Chondrocyte (in vitro differentiated cells): ENCODE data around the gene RNU6-1. TPM values are rescaled to one million over a fixed set of nuclear protein-coding genes. Genes with fewer than 3 reads are reported as not detected.
A peak's percentile ranks its signal among the peaks of the same experiment; 100 is the strongest.

ENCODE experiments used
- DNase-seq: peaks from one replicate; pipeline ENCODE4 v3.0.0; 2021; ENCODE audit warnings: mixed read lengths, low spot score
- H3K27ac Mint-ChIP-seq: one replicate; pipeline ENCODE4 v1.8.0; 2021; ENCODE audit warnings: mild to moderate bottlenecking, moderate library complexity, mixed read lengths; ENCODE audit not compliant: unreplicated experiment
- H3K27me3 Mint-ChIP-seq: 2 replicates; pipeline ENCODE4 v1.8.0; 2021; ENCODE audit warnings: low read depth, mixed read lengths
- H3K36me3 Mint-ChIP-seq: 2 replicates; pipeline ENCODE4 v1.8.0; 2021; ENCODE audit warnings: low read depth, mixed read lengths
- H3K4me1 Mint-ChIP-seq: 2 replicates; pipeline ENCODE4 v1.8.0; 2021; ENCODE audit warnings: low read depth, mild to moderate bottlenecking, mixed read lengths
- H3K4me3 Mint-ChIP-seq: one replicate; pipeline ENCODE4 v1.8.0; 2021; ENCODE audit warnings: mild to moderate bottlenecking, moderate library complexity, mixed read lengths; ENCODE audit not compliant: unreplicated experiment
- H3K9me3 Mint-ChIP-seq: 2 replicates; pipeline ENCODE4 v1.8.0; 2021; ENCODE audit warnings: low read depth, mixed read lengths
- CTCF ChIP-seq: fragments of 200-600 bp; sonication (generic); IDR thresholded peaks from 2 replicates; pipeline ENCODE4 v1.5.0; 2021; ENCODE audit warnings: antibody characterized with exemption, mild to moderate bottlenecking, moderate library complexity
- total RNA-seq: library from RNA; stranded (reverse); gene quantifications from 3 replicates; pipeline ENCODE4 v1.2.1, GENCODE V29; 2021

RNU6-1 gene
- total RNA-seq, 1 donor from 2014 or later, result not detected

- Mint-ChIP-seq H3K9me3 (no peaks in the 10 kb centered on the region), H3K36me3 (peaks cover 6% of the 10 kb centered on the region), H3K4me1 (peaks cover 38% of the 10 kb centered on the region), H3K4me3 (no peak overlapping the region), H3K27me3 (peaks cover 60% of the 10 kb centered on the region), H3K27ac (no peak overlapping the region)
- DNase-seq, result peak; percentile 71
- no peak for TF ChIP-seq CTCF
These were observed 12.9 kb downstream of the RNU6-1 start for GRCh38 chr15:67826717-67827561.

DNA sequence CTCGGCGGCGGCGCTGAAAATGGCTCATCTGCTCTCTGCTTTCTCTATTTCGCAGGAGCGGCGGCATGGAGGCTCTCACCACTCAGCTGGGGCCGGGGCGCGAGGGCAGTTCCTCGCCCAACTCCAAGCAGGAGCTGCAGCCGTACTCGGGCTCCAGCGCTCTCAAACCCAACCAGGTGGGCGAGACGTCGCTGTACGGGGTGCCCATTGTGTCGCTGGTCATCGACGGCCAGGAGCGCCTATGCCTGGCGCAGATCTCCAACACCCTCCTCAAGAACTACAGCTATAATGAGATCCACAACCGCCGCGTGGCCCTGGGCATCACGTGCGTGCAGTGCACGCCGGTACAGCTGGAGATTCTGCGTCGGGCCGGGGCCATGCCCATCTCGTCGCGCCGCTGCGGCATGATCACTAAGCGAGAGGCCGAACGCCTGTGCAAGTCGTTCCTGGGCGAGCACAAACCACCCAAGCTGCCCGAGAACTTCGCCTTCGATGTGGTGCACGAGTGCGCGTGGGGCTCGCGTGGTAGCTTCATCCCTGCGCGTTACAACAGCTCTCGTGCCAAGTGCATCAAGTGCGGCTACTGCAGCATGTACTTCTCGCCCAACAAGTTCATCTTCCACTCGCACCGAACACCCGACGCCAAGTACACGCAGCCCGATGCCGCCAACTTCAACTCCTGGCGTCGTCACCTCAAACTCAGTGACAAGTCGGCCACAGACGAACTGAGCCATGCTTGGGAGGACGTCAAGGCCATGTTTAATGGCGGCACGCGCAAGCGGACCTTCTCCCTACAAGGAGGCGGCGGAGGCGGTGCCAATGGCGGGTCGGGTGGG lies 13.7 kb downstream of the RNU6-1 start:
- H3K27me3 Mint-ChIP-seq, result peaks cover 64% of the 10 kb centered on the region
- DNase-seq, result peak; percentile 84

DNA sequence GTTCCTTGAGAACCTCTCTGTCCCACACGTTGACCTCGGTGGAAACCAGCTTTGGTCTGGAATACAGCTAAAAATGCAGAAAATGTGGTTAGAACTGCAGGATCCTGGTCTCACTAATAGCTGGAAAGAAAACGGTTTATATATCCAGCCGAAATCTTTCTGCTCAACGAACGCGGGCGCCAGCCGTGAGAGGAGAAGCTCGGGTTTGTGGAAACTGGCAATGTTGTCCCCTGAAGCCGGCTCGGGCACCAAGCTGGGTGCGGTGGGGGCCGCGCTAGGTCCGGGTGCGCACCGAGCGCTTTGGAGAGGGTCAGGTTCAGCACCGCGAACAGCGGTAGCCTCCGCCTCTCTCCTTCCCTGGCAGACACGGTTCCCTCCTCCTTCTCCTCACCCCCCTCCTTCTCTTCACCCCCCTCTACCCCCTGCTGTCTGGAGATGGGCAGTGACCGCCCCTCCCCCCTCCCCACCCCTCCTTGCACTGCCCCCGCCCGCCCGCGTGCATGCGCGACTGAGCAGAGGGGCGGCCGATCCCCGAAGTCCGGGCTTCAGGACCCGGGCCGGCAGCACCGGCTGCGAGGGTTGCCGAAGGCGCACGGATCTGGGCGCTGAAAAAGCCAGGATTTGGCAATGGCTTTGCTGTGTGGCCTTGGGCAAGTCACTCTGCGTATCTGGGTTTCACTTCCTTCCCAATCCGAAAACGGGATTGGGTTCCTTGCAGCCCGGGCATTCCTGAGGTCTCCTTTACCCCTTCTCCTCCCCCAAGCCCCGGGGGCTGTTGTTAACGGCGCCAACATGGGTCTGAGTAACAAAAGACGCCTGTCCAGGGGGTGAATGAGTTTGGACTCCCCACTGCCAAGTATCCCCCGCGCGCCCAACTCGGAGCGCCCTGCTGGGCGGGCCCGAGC lies 14.6 kb downstream of the RNU6-1 start, which contains the start of gene SKOR1:
Gene SKOR1, plus strand, starts transcription at position 534 of the 905 bp plus-strand sequence. Its CDS starts 94 bp downstream, at position 628.
- H3K4me3 Mint-ChIP-seq, result peak within 1 kb of the TSS; percentile 52

More for the DNA sequence above, 13.7 kb downstream of the RNU6-1 start:
- no peak for TF ChIP-seq CTCF
- Mint-ChIP-seq H3K27ac (no peak overlapping the region), H3K4me1 (peaks cover 42% of the 10 kb centered on the region), H3K36me3 (peaks cover 6% of the 10 kb centered on the region), H3K9me3 (no peaks in the 10 kb centered on the region), H3K4me3 (peak overlapping the region; percentile 52)

GRCh38 chr15:67824197-67824968 lies 15.5 kb downstream of the RNU6-1 start:
- Mint-ChIP-seq H3K36me3 (peaks cover 6% of the 10 kb centered on the region), H3K27me3 (peaks cover 64% of the 10 kb centered on the region), H3K27ac (no peak overlapping the region), H3K9me3 (no peaks in the 10 kb centered on the region), H3K4me3 (peak overlapping the region; percentile 3), H3K4me1 (peaks cover 42% of the 10 kb centered on the region)
- no peak for TF ChIP-seq CTCF
- DNase-seq, result peak; percentile 79

More for the DNA sequence above, 14.6 kb downstream of the RNU6-1 start, which contains the start of gene SKOR1:
- peaks cover 64% of the 10 kb centered on the region for H3K27me3 Mint-ChIP-seq
- peaks cover 6% of the 10 kb centered on the region for H3K36me3 Mint-ChIP-seq
- H3K4me1 Mint-ChIP-seq, result peaks cover 42% of the 10 kb centered on the region
- DNase-seq, result peak; percentile 82
- no peak within 1 kb of the TSS for H3K27ac Mint-ChIP-seq
- no peaks in the 10 kb centered on the region for H3K9me3 Mint-ChIP-seq
- no peak for TF ChIP-seq CTCF
